AG04450 (cell line): ENCODE data around the gene FOS. TPM values are rescaled to one million over a fixed set of nuclear protein-coding genes. Genes with fewer than 3 reads are reported as not detected.

Experiments used
- CTCF ChIA-PET: fragments of 300-600, 350-600 bp; formaldehyde crosslinking; extraction: SDS; loops from one replicate; lab custom pipeline; 2022; ENCODE audit warnings: antibody characterized with exemption, inconsistent platforms; lab: Charles Lee
- POLR2A ChIA-PET: fragments of 350-600 bp; formaldehyde crosslinking; extraction: SDS; loops from one replicate; lab custom pipeline; 2021; ENCODE audit warnings: antibody characterized with exemption, inconsistent platforms; lab: Yijun Ruan, JAX
- DNase-seq: peaks from one replicate; pipeline ENCODE4 v3.0.0-alpha.2; 2011; ENCODE audit warnings: low read depth, low spot score
- H3K27ac ChIP-seq: one replicate; pipeline ENCODE4 v1.5.1; 2012; ENCODE audit warnings: low read depth, low read length, control low read depth
- H3K27me3 ChIP-seq: one replicate; pipeline ENCODE4 v1.6.0; 2012; ENCODE audit warnings: low read length; ENCODE audit not compliant: control insufficient read depth, insufficient read depth
- H3K4me3 ChIP-seq: 2 replicates; pipeline ENCODE4 v1.5.1; 2011; ENCODE audit warnings: mild to moderate bottlenecking, low read depth, low read length, control low read depth
- H3K9me3 ChIP-seq: 2 replicates; pipeline ENCODE4 v1.5.1; 2012; ENCODE audit warnings: low read length; ENCODE audit not compliant: control insufficient read depth, insufficient read depth
- polyA plus RNA-seq: library from polyadenylated mRNA; depleted of rRNA; stranded (reverse); fragments of >200 nt; gene quantifications from 2 replicates; pipeline ENCODE4 v1.2.3, GENCODE V29; 2011
- TF ChIP-seq, protein P1 (sequence below): IDR thresholded peaks from 2 replicates; pipeline ENCODE4 v1.5.1; 2011; ENCODE audit warnings: low read depth, low read length, control low read depth, inconsistent platforms

FOS gene
- polyA plus RNA-seq, 1 experiment, result 30.6 TPM

DNA sequence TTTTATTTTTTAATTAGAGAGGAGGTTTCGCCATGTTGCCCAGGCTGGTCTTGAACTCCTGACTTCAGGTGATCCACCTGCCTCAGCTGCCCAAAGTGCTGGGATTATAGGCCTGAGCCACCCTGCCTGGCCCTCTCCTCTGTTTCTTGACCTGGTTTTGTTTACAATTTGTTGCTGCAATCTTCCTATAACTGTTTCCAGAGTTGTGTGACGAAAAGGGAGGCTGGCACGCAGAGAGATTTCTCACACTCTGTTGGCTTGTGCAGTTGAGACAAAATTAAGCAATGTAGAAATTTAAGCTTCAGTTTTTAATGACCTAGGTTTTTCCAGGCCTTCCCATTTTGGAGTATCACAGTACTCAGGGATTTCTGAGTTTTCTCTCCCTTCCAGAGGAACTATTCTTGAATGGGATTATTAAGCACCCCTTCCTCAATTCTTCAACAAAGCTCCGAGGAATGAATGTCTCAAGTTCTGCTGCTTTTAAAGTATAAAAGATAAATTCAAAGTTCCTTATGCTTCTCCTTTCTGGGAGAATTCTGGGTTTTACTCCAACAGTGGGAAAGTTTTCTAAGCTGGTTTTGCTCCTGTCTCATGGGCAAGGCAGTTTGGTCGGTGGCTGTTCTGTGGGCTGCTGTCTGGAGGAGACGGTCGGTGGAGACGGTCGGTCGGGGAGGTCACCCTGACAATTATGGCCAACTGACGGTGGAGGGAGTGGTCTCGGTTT lies 20.4 kb upstream of the FOS start:
- DNase-seq, result no peak
- Histone ChIP-seq H3K9me3 (no peaks in the 10 kb centered on the region), H3K4me3 (peak overlapping the region; percentile 60), H3K27ac (peak overlapping the region; percentile 97), H3K27me3 (no peaks in the 10 kb centered on the region)
- ChIA-PET CTCF (interaction anchor here (1.2 to 1.3 kb wide), 2 partner anchors 9 to 10 kb away, joined by 3 to 4 read pairs; no protein-coding TSS in a partner anchor), POLR2A (interaction anchor here (0.9 to 1.9 kb wide), 7 partner anchors 9 to 81 kb away, joined by 3 to 23 read pairs (median 6); partner anchors contain the start of gene FOS)
- TF ChIP-seq, protein P1, sequence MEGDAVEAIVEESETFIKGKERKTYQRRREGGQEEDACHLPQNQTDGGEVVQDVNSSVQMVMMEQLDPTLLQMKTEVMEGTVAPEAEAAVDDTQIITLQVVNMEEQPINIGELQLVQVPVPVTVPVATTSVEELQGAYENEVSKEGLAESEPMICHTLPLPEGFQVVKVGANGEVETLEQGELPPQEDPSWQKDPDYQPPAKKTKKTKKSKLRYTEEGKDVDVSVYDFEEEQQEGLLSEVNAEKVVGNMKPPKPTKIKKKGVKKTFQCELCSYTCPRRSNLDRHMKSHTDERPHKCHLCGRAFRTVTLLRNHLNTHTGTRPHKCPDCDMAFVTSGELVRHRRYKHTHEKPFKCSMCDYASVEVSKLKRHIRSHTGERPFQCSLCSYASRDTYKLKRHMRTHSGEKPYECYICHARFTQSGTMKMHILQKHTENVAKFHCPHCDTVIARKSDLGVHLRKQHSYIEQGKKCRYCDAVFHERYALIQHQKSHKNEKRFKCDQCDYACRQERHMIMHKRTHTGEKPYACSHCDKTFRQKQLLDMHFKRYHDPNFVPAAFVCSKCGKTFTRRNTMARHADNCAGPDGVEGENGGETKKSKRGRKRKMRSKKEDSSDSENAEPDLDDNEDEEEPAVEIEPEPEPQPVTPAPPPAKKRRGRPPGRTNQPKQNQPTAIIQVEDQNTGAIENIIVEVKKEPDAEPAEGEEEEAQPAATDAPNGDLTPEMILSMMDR, result no peak

DNA sequence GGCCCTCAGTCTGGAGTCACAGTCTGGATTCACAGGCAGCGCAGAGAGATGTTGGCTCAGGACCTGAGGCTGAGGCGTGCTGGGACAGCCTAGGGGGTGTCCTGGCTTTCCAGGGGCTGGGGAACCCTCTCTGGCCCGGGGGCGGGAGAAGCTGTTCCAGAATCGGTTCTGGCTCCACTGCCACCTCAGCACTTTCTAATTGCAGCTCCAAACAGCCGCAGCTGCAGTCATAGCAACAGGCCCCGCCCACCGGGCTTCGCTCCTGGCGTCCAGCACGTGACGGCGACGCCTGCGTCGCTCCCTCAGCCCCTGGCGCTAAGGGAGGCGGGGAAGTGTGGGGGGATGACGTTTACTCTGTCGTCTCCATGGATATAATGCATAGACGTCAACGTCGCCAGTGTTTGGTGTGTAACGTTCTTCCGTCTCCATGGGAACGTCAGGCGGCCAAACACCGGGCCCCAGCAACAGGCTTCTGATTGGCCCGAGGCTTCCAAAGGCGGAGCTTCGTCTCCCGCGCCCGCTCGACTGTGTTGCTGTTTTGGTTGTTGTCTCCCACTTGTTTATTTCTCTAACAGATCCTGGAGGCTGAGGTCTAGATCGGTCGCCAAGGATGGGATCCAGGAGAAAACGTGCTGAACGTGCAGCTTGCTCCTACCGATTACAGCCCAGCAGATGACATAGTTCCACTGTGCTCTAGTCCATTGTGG lies 19.7 kb upstream of the FOS start:
- peak; percentile 99 for DNase-seq
- Histone ChIP-seq H3K9me3 (no peaks in the 10 kb centered on the region), H3K27me3 (peaks cover 2% of the 10 kb centered on the region), H3K4me3 (peak overlapping the region; percentile 65), H3K27ac (peak overlapping the region; percentile 97)
- TF ChIP-seq, protein P1, result no peak
- POLR2A ChIA-PET, result interaction anchor here (0.6 to 1.9 kb wide), 8 partner anchors 9 to 278 kb away, joined by 3 to 23 read pairs (median 5); partner anchors contain the start of gene FOS
- CTCF ChIA-PET, result interaction anchor here (1.1 to 1.3 kb wide), 3 partner anchors 8 to 42 kb away, joined by 3 to 4 read pairs (median 3); no protein-coding TSS in a partner anchor

DNA sequence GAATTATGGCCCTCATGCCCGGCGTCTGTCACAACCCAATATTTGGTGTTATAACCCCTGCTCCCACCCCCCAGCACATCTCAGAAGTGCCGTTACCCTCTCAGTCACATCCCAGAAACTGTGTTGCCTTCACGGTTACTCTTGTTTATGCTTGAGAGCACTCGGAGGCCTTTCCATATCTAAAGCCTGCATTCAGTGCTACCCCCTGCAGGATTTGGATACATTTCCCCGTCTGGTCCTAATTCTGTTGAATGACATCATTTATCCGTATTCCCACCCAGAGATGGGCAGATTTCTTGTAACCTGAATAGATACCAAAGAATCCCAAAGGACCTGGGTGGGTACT lies 19.1 kb upstream of the FOS start:
- ChIA-PET CTCF (interaction anchor here (1.1 kb wide), 1 partner anchor 42 kb away, joined by 3 read pairs; no protein-coding TSS in a partner anchor), POLR2A (interaction anchor here (1.2 to 1.9 kb wide), 4 partner anchors 8 to 35 kb away, joined by 6 to 23 read pairs (median 10); partner anchors contain the start of gene FOS)

DNA sequence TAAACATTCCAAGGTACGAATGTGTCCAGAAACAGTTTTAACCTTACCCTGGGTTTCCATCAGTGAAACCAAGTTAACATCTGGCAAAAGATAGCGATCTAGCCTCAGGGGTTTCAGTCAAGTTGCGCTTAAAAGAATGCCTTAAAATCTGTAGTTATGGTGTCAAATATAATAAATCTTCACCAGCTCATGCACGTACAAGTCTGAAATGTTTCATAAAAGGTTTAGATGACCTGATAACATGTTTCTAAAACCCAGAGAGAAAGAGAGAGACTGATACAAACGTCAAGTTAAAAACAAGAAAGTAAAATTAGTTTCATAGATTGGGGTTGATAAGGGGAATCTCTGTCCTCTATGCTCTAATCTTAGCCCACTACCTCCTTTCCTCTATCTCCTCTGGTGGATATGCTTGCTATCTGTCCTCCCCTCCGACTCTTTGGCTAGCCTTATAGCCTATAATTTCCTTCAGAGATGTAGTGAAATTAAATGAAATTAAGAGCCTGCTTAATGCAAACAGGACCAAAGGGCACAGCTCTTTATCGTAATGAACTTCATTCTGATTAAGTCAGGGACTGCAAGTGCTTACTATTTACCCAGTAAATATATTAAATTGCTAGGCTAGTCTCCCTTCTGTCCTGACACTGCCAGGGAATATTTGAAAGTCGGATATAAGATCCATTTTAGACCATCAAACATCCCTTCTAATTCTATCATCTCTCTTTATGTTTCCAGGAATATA lies 18.4 kb upstream of the FOS start:
- TF ChIP-seq, protein P1, result no peak
- Histone ChIP-seq H3K27ac (no peak overlapping the region), H3K4me3 (no peak overlapping the region), H3K27me3 (peaks cover 3% of the 10 kb centered on the region), H3K9me3 (no peaks in the 10 kb centered on the region)
- DNase-seq, result no peak
- ChIA-PET POLR2A (no interaction called here), CTCF (no interaction called here)

More for the DNA sequence above, 19.1 kb upstream of the FOS start:
- Histone ChIP-seq H3K27me3 (peaks cover 3% of the 10 kb centered on the region), H3K9me3 (no peaks in the 10 kb centered on the region), H3K4me3 (peak overlapping the region; percentile 65), H3K27ac (peak overlapping the region; percentile 95)
- TF ChIP-seq, protein P1, result peak; percentile 37
- no peak for DNase-seq
